HepG2 (cell line): ENCODE measurements around the gene CADM1. TPM values are rescaled to one million over a fixed set of nuclear protein-coding genes. Genes with fewer than 3 reads are reported as not detected.
A peak's percentile ranks its signal among the peaks of the same experiment; 100 is the strongest.

ENCODE experiments used
- BRD4 ChIP-seq: sonication (generic); formaldehyde crosslinking; IDR thresholded peaks from 2 replicates; pipeline ENCODE4 v1.4.0; 2020; ENCODE audit warnings: missing genetic modification reagents
- ETV5 ChIP-seq: IDR thresholded peaks from 2 replicates; pipeline ENCODE4 v1.6.1; 2018; ENCODE audit warnings: missing biosample characterization, missing genetic modification reagents, inconsistent platforms, borderline replicate concordance
- FOXP4 ChIP-seq: sonication (generic); formaldehyde crosslinking; IDR thresholded peaks from 2 replicates; pipeline ENCODE4 v1.4.0; 2020; ENCODE audit warnings: missing genetic modification reagents
- GATAD2A ChIP-seq: IDR thresholded peaks from 2 replicates; pipeline ENCODE4 v1.6.1; 2016
- HDAC1 ChIP-seq: sonication (generic); formaldehyde crosslinking; IDR thresholded peaks from 2 replicates; pipeline ENCODE4 v1.5.1; 2020; ENCODE audit warnings: mild to moderate bottlenecking, missing genetic modification reagents
- KLF12 ChIP-seq: sonication (generic); formaldehyde crosslinking; IDR thresholded peaks from 2 replicates; pipeline ENCODE4 v1.4.0; 2020; ENCODE audit warnings: missing genetic modification reagents, borderline replicate concordance
- MED1 ChIP-seq: sonication (generic); formaldehyde crosslinking; IDR thresholded peaks from 2 replicates; pipeline ENCODE4 v1.4.0; 2020; ENCODE audit warnings: missing genetic modification reagents
- MXD3 ChIP-seq: IDR thresholded peaks from 2 replicates; pipeline ENCODE4 v1.6.1; 2016; ENCODE audit warnings: mild to moderate bottlenecking, missing biosample characterization, missing genetic modification reagents
- NR2F2 ChIP-seq: IDR thresholded peaks from 2 replicates; pipeline ENCODE4 v1.6.1; 2012; ENCODE audit warnings: low read depth, inconsistent platforms, borderline replicate concordance
- NRL ChIP-seq: sonication (generic); formaldehyde crosslinking; IDR thresholded peaks from 2 replicates; pipeline ENCODE4 v1.5.0; 2020; ENCODE audit warnings: missing genetic modification reagents, mild to moderate bottlenecking, moderate library complexity, borderline replicate concordance
- SMARCC2 ChIP-seq: fragments of 450-650 bp; IDR thresholded peaks from 2 replicates; pipeline ENCODE4 v1.6.1; 2017; ENCODE audit warnings: antibody characterized with exemption, mild to moderate bottlenecking
- TBL1XR1 ChIP-seq: fragments of 150-350 bp; IDR thresholded peaks from 2 replicates; pipeline ENCODE4 v1.6.1; 2014; ENCODE audit warnings: borderline replicate concordance, low read length; ENCODE audit not compliant: partially characterized antibody
- TEAD2 ChIP-seq: sonication (generic); formaldehyde crosslinking; IDR thresholded peaks from 2 replicates; pipeline ENCODE4 v1.9.0; 2021; ENCODE audit warnings: missing genetic modification reagents
- THAP7 ChIP-seq: sonication (generic); formaldehyde crosslinking; IDR thresholded peaks from 2 replicates; pipeline ENCODE4 v1.8.1; 2023; ENCODE audit warnings: mild to moderate bottlenecking, missing genetic modification reagents
- ZEB1 ChIP-seq: IDR thresholded peaks from 2 replicates; pipeline ENCODE4 v1.6.1; 2012; ENCODE audit warnings: mild to moderate bottlenecking, low read depth, inconsistent platforms; ENCODE audit not compliant: insufficient replicate concordance
- ZKSCAN8 ChIP-seq: IDR thresholded peaks from 2 replicates; pipeline ENCODE4 v1.6.1; 2016; ENCODE audit warnings: borderline replicate concordance, missing genetic modification reagents, missing compliant biosample characterization
- ZNF362 ChIP-seq: sonication (generic); formaldehyde crosslinking; IDR thresholded peaks from 2 replicates; pipeline ENCODE4 v1.4.0; 2020; ENCODE audit warnings: missing genetic modification reagents, mild to moderate bottlenecking, borderline replicate concordance
- ZNF431 ChIP-seq: sonication (generic); formaldehyde crosslinking; IDR thresholded peaks from 2 replicates; pipeline ENCODE4 v1.9.0; 2022; ENCODE audit warnings: missing genetic modification reagents, low read depth, mild to moderate bottlenecking, borderline replicate concordance
- ZNF609 ChIP-seq: sonication (generic); formaldehyde crosslinking; IDR thresholded peaks from 2 replicates; pipeline ENCODE4 v1.4.0; 2020; ENCODE audit warnings: mild to moderate bottlenecking, missing genetic modification reagents, borderline replicate concordance
- ZNF670 ChIP-seq: sonication (generic); formaldehyde crosslinking; IDR thresholded peaks from 2 replicates; pipeline ENCODE4 v1.8.0; 2022; ENCODE audit warnings: mild to moderate bottlenecking, missing genetic modification reagents, borderline replicate concordance
- ZNF83 ChIP-seq: sonication (generic); formaldehyde crosslinking; IDR thresholded peaks from 2 replicates; pipeline ENCODE4 v1.4.0; 2020; ENCODE audit warnings: missing genetic modification reagents, mild to moderate bottlenecking, borderline replicate concordance
- ZSCAN22 ChIP-seq: sonication (generic); formaldehyde crosslinking; IDR thresholded peaks from 2 replicates; pipeline ENCODE4 v1.4.0; 2020; ENCODE audit warnings: mild to moderate bottlenecking, missing genetic modification reagents
- polyA plus RNA-seq, 8 experiments: library from polyadenylated mRNA; depleted of rRNA in 3 of 8; stranded (reverse) in 7 of 8; unstranded in 1 of 8; fragments of >200 nt; fragmentation: Illumina TruSeq in 4 of 8; extraction: Trizol in 4 of 8; gene quantifications; 2 replicates each; pipeline versions ENCODE4 v1.2.1 to v1.2.3, GENCODE V29; 2011 to 2016; ENCODE audit warnings: low read depth in 4 of 8, missing spikeins in 1 of 8, mixed read lengths in 1 of 8; ENCODE audit not compliant: insufficient read depth in 1 of 8
- total RNA-seq, 5 experiments: library from RNA; depleted of rRNA; stranded (reverse); fragments of >200 nt; fragmentation: Illumina TruSeq; extraction: Trizol; gene quantifications; 2 replicates each; pipeline ENCODE4 v1.2.3, GENCODE V29; 2016; ENCODE audit warnings: low read depth in 1 of 5

The CADM1 gene
- total and polyA plus RNA-seq, 2 of the 13 experiments (the other 11 are each of a cell fraction or from before 2014, with no cell fraction given), result 71.3 to 122 TPM

- TF ChIP-seq FOXP4 (peak; percentile 49), ZNF83 (CRISPR knock-in tag) (no peak), HDAC1 (CRISPR knock-in tag) (0 out of 2 replicates have a peak, but pooled peaks have one; percentile 22), KLF12 (CRISPR knock-in tag) (no peak), ZSCAN22 (CRISPR knock-in tag) (no peak), BRD4 (CRISPR knock-in tag) (no peak), NRL (no peak), TEAD2 (CRISPR knock-in tag) (no peak), TBL1XR1 (no peak), ZNF362 (CRISPR knock-in tag) (peak; percentile 37; the same call in 1 of the 2 replicates), ZNF670 (CRISPR knock-in tag) (no peak), THAP7 (CRISPR knock-in tag) (no peak), ETV5 (CRISPR knock-in tag) (no peak; the same call in 1 of the 2 replicates), MXD3 (CRISPR knock-in tag) (no peak), ZEB1 (no peak), MED1 (CRISPR knock-in tag) (no peak), ZNF609 (CRISPR knock-in tag) (peak; percentile 52; the same call in 1 of the 2 replicates), GATAD2A (CRISPR knock-in tag) (peak; percentile 36; the same call in 1 of the 2 replicates), ZNF431 (no peak; the same call in 1 of the 2 replicates), SMARCC2 (no peak), ZKSCAN8 (CRISPR knock-in tag) (no peak), NR2F2 (no peak)
These were observed 297.0 kb downstream of the CADM1 start (continued) for GRCh38 chr11:115207166-115207591.
